GM19239 (cell line): Measurements from ENCODE around the gene DBN1.

Experiments used
- DNase-seq: peaks from one replicate; pipeline ENCODE4 v3.0.0; 2011; ENCODE audit warnings: low spot score; ENCODE audit not compliant: insufficient read length
- FAIRE-seq: peaks from 2 replicates; lab custom pipeline; 2011; peaks lifted over from hg19 to GRCh38; lab: Jason Lieb, UNC

Gene DBN1

DNA sequence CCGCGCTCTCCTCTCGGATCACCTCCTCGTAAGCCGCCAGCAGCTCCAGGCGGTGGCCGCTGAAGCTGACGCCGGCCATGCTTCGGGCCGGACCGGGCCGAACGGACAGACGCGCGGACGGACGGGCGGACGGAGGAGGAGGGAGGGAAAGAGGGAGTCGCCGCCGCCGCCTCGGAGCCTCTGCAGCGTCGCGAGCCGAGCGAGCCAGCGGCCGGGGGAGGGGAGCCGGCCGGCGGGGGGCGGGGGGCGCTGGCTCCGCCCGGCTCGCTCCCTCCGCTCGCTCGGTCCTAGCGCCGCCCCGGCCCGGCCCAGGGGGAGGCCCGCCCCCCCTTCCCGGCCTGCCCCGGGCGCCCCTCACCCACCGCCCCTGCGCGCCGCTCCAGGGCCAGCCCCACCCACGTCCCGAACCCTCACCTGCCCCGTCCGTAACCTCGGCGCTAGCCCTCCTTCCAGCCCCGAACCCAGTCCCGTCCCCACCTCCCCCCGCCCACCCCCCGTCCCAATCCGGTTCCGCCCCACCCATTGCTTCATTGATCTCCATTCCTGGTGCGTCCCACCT is at the start of gene DBN1:
Gene DBN1, minus strand, starts transcription at position 192 of the 559 bp plus-strand sequence. Its CDS starts 113 bp downstream, at position 79.
- FAIRE-seq (no peak), DNase-seq (peak; percentile 76)

DNA sequence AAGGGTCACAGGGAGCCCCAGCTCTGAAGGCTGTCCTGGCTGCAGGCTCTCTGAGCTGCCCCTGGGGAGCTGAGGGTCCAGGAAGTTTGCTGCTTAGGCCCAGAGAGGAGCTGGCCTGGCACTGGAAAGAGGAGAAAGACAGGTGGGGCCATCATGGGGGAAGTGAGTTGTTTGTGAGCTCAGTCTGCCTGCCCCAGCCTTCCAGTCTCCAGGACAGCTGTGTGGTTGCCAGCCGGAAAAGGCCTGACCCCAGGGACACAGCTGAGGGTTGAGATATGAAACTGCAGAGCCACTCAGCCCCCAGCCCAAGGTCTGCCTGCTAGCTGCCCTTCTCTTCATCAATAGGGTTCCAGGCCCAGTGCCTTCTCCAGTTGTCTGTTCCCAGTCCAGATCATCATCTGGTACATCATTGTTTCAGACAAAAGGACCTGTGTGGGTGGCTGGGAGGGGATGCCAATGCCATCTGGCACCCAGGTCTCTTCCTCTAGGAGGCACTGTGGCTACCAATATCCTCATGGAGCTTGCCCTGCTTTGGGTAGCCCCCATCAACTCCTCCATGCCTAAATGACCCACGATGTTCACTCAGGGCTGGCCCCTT is 47.6 kb upstream of the DBN1 start:
- DNase-seq (no peak), FAIRE-seq (no peak)

DNA sequence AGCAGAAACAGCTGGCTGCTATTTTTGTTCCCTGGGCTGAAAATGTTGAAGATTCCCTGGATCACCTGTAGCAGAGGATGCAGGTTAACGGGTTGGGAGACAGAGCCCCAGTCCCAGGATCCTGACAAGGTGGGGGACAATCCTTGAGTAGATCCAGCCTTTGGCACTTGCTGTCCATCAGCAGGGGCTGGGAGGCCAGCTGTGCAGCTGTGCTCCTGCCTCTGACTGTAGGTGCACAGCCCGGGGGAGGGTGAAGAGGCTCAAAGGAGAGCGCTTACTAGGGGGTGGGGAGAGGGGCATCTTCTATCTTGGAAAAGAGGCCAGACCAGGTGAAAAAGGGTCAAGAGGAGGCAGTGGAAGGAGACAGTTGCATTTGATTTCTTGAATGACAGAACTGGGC is 46.8 kb upstream of the DBN1 start:
- FAIRE-seq (no peak), DNase-seq (no peak)

DNA sequence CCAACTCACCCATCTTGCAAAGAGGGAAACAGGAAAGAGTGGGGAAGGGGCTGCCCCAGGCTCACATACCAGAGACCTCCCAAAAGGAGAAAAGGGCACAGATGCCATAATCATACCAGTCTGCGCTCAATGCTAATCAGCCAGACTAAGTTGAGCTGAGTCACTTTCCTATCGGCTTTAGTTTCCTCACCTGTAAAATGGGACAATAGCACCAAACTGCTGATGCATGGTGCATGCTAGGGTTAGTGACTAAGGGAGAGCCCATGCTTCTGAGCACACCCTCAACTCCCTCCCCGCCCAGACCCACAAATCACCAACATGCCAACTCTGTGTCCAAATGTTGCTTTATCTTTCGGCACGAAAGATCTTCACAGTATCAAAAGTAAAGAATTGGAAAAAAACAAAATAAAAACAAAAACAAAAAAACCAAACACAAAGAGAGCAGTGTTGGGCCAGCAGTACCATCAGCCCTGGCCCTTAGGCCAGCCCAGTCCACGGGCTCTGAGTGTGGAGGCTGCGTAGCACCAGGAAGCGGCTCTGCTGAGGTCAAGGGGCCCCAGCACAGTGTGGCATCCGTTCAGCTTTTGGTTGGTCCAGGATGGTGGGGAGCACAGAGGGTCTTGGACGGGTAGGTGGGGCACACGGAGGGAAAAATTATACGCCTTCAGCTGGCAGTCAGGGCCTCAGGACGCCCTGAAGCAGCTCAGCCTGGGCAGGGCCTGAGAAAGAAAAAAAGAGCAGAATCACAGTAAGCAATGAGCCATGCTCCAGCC is 46.2 kb upstream of the DBN1 start:
- no peak for FAIRE-seq
- DNase-seq, result no peak

DNA sequence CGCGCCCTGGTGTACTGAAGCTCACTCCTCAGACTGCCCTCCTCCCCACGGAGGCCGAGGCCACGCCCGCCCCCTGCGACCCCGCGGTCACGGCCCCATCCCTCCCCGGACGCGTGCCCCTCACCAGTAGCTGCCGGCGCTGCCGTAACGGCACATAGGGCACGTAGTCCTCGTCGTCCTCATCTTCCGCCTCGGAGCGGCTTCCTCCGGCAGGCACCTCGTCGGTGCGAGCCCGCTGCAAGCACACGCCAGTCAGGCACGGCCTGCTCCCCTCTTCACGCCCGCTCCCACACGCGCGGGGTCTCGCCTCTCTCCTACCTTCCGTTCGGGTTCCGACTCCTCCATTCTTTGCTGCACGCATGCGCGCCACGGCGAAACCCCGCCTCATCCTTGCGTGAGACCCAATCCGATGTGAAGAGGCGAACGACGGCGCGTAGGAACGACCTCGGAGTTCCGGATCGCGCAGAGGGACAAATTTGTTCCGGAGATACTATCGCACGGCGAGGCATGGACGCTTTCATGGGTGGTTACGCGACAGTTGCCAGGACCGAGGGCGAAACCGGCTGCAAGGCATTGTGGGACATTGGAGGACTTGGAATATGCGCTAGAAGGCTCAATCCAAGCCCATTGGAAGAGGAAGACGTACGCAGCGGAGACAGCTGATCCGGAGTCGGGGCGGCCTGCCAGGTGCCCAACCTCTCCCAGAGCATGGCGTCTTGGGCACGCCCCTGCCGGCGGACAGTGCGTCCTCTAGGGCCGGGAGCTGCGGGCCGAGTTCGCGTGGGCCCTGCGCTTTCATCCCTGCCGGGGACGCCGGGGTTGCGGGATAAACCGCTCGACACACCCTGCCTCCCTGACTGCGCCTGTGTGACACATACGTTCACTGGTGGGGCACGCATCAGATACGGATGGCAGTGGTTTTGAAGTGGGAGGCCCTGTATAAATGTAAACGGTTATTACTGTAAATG is 43.5 kb upstream of the DBN1 start, which contains the start of gene DDX41:
Gene DDX41, minus strand, starts transcription at position 361 of the 968 bp plus-strand sequence. Its CDS starts 16 bp downstream, at position 345.
- DNase-seq (peak; percentile 100), FAIRE-seq (peak; percentile 100)

DNA sequence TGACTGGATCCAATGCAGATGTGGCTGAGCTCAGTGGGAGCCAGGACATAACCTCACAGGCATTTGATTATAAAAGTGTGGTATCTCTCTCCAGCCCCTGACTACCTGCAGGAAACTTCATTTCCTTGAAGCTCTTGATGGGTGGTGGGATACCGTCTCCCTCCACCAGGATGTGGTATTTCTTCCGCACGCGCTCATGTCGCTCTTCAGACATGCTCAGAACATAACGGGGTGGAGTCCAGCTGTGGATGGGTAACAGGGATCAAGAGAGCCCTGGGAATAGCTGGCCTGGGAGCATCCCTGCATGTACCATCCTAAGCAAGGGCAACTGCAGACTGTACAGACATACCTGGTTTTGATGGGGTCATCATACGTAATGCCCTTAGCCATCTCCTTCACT is 42.1 kb upstream of the DBN1 start:
- no peak for FAIRE-seq

DNA sequence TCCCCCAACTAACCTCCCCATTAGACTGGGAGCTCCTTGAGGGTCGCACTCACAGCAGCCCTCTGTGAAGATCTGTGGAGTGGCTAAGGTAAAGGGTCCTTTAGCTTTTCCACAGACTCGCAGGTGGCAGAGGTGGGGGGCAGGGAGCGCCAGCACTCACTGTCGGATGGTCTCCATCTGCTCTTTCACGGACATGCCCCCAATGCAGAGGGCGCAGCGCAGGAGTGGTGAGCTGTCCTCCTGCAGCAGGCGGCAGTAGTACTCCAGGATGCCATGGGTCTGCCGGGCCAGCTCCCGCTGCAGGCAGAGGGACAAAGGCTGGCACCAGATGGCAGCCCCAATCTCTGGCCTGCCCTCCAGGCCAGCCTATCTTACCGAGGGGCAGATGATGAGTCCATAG is 41.1 kb upstream of the DBN1 start:
- FAIRE-seq (no peak), DNase-seq (no peak)

More for the DNA sequence above, 42.1 kb upstream of the DBN1 start:
- DNase-seq, result no peak

DNA sequence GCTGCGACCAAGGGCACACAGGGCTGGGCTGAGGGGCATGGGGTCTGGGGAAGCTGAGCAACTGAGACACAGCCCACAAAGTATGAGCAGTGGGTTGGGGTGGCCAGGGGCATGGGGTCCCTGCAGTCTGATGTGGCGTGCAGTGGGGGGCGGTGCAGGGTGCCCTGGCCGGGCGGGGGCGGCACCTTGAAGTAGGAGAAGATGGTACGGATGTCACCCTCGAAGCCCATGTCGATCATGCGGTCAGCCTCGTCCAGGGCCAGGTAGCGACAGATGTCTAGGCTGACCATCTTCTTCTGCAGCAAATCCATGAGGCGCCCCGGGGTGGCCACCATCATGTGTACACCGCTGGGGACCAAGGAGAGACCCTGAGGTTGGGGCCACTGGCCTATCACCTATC is 40.1 kb upstream of the DBN1 start:
- DNase-seq (no peak), FAIRE-seq (no peak)

DNA sequence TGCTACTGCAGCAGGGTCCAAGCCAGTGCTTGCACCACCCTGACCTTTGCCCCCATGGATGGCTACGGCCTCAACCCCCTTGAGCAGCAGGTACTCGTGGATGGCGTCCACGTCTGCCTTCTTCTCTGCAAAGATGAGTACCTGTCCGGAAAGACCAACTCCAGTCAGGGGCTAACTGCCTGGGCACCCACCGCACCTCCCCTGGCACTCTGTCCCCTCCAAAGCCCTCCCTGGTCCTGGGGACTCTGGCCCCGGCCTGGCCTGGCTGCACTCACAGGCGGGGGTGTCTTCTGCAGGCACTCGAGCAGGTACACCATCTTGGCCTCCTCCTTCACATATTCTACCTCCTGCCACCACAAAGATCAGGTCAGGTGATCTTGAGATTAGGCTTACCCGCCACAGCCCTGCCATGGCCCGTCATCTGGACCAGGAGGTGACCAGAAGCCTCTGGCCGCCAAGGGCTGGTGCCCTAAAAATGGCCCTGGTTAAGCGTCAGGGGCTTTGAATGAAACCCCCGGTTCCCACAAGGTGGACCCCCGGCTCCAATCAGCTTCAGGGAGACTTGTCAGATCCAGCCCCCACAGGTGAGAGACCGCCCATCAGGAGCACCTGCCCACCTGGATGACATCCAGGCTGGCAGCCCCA is 39.4 kb upstream of the DBN1 start:
- no peak for FAIRE-seq
- no peak for DNase-seq

DNA sequence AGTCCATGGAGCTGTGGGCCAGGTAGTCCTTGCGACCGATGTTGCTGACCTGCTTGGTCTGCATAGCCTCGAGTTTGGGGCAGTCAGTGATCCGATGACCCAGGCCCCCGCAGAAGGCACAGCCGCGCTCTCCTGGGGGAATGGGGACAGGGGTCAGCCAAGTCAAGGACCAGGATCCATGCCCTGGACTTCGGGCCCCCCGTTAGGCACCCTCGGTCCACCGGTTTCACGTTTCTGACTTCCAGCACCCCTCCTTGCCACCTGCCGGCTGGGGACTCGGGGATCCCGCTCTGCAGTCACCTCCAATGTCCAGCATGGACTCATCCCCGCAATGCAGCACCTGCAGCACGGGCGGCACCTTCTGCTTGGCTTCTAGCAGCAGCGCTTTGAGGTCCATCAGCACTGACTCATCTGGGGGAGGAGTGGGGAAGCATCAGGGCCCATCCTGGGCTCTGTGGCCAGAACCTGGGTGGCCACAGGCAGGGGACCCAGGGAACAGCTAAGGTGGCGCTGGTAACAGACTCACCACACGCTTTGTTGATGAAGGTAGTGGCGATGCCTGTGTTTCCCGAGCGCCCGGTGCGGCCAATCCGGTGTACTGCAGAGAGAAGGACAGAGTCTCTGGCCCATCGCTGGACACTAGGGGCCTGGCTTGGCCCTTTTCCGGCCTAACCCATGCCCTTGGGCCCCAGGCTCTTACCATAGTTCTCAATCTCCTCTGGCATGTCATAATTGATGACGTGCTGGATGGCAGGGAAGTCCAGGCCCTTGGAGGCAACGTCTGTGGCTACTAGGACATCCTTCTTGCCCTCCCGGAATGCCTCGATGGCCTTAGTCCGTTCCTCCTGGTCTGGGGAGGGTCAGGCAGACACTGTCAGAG is 38.6 kb upstream of the DBN1 start:
- no peak for DNase-seq
- FAIRE-seq, result no peak

DNA sequence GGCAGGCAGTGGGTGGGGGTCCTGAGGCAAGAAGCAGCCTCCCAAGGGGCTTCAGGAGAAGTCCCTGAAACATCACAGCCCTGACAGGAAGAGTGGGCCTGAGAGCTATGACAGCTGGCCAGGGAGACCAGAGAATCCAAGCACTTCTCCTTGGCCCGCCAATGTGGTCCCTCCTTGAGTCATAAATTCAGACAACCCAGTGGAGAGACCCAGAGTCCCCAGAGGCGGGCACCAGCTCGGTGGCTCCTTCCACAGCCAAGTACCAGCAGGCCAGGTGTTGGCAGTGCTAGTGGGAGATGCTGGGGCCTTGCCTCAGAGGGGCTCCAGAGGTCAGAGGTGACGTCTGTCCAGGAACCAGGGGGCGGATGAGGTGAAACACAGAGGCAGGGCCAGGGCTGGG is 37.7 kb upstream of the DBN1 start:
- FAIRE-seq (no peak), DNase-seq (no peak)

DNA sequence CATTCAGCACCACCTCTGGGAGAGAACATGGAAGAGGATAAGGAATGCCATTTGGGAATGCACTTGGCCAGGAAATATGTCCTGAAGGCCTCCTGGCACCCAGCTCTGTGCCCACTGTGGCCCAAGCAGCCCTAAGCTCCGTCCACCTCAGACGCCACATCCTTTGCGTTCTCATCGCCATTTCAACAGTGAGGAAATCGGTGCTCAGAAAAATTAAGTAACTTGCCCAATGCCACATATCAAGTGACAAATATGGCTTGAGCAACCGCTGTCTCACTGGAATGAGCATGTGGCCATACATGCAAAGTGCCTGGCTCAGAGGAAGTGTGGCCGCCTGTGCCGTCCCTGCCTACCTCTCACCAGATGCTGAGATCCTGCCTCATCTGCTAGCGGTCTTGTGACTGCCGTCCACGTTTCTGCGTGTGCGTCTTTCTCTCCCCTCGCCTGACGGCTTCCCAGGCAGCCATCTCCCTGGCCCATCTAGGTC is 37.2 kb upstream of the DBN1 start:
- FAIRE-seq (peak; percentile 96), DNase-seq (no peak)

DNA sequence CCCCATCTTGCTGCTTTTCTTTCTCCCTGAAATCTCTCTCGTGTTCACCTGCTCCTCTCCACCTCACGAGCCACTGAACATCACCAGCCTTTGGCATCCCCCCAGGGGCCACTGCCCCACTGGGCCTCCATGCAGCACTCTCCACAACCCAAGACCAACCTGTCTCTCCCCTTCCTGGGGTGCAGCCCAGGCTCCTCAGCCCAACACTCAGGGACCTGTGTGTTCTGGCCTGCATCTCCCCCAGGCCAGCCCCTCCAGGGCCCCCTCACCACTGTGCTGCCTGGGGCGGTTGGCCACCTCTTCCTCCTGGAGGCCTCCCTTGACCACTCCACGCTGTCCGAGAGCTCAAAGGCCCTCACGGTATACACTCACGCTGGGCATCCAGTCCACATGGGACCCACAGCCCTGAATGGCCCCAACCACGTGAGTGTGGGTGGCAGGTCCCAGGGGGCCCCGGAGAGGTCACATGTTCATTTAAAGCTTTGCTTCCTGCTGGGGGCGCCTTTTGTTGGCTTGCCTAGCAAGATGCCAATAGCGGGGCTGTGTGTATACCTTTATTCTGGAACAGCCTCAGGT is 36.6 kb upstream of the DBN1 start:
- no peak for FAIRE-seq
- DNase-seq, result no peak

DNA sequence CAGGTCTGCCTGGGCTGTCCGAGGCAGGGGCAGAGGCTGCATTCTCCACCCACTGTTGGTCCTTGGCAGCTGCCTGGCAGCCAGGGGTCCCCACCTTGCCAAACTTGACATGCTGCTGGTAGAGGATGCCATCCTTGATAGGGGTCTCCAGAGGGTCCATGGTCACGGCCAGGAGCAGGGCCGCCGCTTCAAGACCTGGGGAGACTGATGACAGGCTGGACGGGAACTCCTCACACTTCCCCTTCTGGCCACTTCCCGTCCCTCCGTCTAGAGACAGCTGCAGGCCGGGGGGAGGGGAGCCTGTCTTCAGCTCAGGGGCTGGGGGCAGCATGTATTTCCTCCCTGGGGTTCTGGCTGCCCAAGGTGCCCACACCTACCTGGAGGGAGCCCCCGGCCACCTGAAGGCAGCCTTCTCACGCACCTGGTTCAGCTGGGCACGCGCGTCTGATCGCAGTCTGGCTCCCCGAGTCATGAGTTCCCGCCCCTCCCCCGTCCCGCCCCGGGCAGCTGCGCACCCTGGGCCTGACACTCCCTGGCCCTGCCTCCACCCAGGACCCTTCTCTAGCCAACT is 36.0 kb upstream of the DBN1 start, which contains the start of gene DOK3:
Gene DOK3, minus strand, starts transcription at position 446 of the 571 bp plus-strand sequence. Its CDS starts 286 bp downstream, at position 160.
- FAIRE-seq (no peak), DNase-seq (no peak)

DNA sequence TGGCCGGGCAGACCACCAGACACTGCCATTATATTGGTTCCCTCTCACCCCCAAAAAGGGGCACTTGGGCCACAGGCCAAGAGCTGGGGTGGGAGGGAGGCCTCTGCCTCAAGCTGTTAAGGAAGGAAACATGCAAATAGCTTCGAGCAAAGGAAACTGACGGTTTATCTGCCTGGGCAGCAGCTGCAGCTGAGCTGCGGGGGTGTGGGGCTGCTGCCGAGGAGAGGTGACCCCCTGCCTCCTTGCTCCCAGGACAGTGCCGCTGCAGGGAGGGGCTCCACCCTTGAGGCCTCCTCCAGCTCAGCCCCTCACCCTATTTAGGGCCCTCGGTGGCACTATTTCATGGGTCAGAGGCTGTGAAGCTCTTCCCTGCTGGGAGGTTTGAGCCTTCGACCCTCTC is 35.4 kb upstream of the DBN1 start:
- no peak for DNase-seq
- FAIRE-seq, result peak; percentile 97

DNA sequence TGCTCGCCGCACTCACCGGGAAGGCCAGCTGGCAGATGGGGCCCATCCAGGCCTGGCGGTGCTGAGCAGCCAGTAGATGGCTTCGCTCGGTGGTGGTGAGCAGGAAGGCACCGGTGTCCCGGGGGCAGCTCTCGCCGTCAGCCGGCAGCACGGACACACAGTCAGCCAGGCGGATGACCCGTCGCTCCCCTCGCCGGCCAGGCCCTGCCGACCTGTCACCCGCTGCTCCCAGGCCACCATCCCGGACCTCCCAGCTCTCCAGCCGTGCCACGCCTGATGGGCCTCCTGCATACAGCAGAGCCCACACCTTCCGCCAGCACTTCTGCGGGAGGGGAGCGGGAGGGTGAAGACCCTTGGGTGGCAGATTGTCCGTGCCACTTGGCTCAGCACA is 34.8 kb upstream of the DBN1 start:
- DNase-seq (no peak), FAIRE-seq (no peak)

DNA sequence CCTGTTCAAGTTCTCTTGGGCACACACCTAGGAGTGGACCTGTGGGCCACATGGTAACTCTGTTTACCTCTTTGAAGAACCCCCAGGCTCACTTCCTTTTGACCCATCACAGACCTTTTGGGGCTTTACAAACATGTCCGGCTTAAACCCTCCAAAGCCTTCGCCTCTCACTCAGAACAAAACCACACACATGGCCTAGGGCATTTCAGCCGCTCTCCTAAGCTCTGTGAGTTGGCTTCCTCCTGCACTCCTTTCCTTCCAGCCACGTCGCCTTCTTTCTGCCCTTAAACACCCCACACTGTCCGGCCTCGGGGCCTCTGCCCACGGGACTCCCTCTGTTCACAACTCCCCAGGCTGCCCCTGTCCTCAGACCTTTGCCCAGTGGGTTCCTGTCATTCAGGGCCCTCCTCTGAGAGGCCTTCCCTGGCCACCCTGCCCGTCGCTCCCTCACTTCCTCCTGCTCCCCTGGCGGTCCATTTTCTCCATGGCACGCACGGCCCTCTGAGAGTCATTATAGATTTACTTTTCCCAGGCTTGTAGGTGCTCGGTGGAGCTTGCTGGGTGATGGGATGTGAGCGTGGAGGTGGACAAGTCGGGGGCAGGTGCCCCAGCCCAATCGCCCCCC is 34.3 kb upstream of the DBN1 start:
- no peak for DNase-seq
- FAIRE-seq, result no peak

DNA sequence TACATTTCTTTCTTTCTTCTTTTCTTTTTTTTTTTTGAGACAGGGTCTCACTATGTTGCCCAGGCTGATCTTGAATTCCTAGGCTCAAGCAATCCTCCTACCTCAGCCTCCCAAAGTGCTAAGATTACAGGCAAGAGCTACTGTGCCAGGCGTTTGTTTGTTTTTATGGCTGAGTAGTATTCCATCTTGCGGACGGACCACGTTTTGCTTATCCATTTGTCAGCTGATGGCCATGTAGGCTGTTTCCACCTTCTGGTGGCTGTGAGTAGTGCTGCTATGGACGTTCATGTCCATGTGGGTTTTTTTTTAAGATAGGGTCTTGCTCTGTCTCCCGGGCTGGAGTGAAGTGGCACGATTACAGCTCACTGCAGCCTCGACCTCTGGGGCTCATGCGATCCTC is 33.7 kb upstream of the DBN1 start:
- DNase-seq (no peak), FAIRE-seq (peak; percentile 21)
